Thyroid gland (tissue), 4 donors: Measurements from ENCODE around the gene HEG1.

Experiments
- CTCF ChIP-seq, 6 experiments: fragments of 200-600 bp in 3 of 6; fragments of 450-650 bp in 3 of 6; sonication (generic) in 3 of 6; IDR thresholded peaks; one replicate each; pipeline ENCODE4 v1.5.1; 2016 to 2019; ENCODE audit warnings: antibody characterized with exemption in 6 of 6, mild to moderate bottlenecking in 2 of 6, inconsistent platforms in 1 of 6, moderate library complexity in 1 of 6
- POLR2A ChIP-seq, 2 donors: fragments of 450-650 bp; IDR thresholded peaks; one replicate each; pipeline ENCODE4 v1.6.1; 2017; ENCODE audit warnings: antibody characterized with exemption in 2 of 2, mild to moderate bottlenecking in 2 of 2, moderate library complexity in 1 of 2

- TF ChIP-seq CTCF (IDR thresholded peaks at IDR 0.05) (no peak), POLR2A (IDR thresholded peaks at IDR 0.05) (no peak)
These were observed 17.1 kb upstream of the HEG1 start for GRCh38 chr3:125072749-125073389.
